Measurements from ENCODE around the gene PYDC1.
A peak's percentile ranks its signal among the peaks of the same experiment; 100 is the strongest.
"Not testable (repeated sequence)": the region's sequence is repeated elsewhere in the genome, so short reads cannot be mapped to it uniquely, and the experiment has no call there.

Gene PYDC1

GRCh38 chr16:31216422-31217135, at the start of gene PYDC1:
Gene PYDC1, minus strand, starts transcription at chr16:31217135. Its CDS starts 107 bp downstream, at chr16:31217028.
- no peak for DNase-seq (ENCODE audit: low spot score)

- DNase-seq (ENCODE audit: low spot score): no peak
Observed at GRCh38 chr16:31265329-31266245, 48.7 kb upstream of the PYDC1 start.

GRCh38 chr16:31262084-31262483, 45.1 kb upstream of the PYDC1 start:
- no peak for DNase-seq (ENCODE audit: low spot score)

GRCh38 chr16:31260136-31260931, 43.4 kb upstream of the PYDC1 start:
- DNase-seq (ENCODE audit: low spot score): no peak

GRCh38 chr16:31258366-31258765, 41.4 kb upstream of the PYDC1 start:
- DNase-seq (ENCODE audit: low spot score): no peak

GRCh38 chr16:31256466-31256865, 39.5 kb upstream of the PYDC1 start:
- no peak for DNase-seq (ENCODE audit: low spot score)

GRCh38 chr16:31253642-31254045, 36.7 kb upstream of the PYDC1 start:
- DNase-seq (ENCODE audit: low spot score): peak; percentile 26

- DNase-seq (ENCODE audit: low spot score): no peak
Observed at GRCh38 chr16:31251435-31251834, 34.5 kb upstream of the PYDC1 start.

GRCh38 chr16:31250782-31251384, 33.9 kb upstream of the PYDC1 start:
- DNase-seq (ENCODE audit: low spot score): no peak

GRCh38 chr16:31248344-31248743, 31.4 kb upstream of the PYDC1 start:
- DNase-seq (ENCODE audit: low spot score): no peak

GRCh38 chr16:31246296-31246695, 29.4 kb upstream of the PYDC1 start:
- DNase-seq (ENCODE audit: low spot score): no peak

- not testable (repeated sequence) for DNase-seq (ENCODE audit: low spot score)
Observed at GRCh38 chr16:31245598-31245997, 28.7 kb upstream of the PYDC1 start.

GRCh38 chr16:31243734-31244670, 27.1 kb upstream of the PYDC1 start:
- DNase-seq (ENCODE audit: low spot score): no peak

- no peak for DNase-seq (ENCODE audit: low spot score)
Observed at GRCh38 chr16:31242206-31242605, 25.3 kb upstream of the PYDC1 start.

GRCh38 chr16:31238041-31238440, 21.1 kb upstream of the PYDC1 start:
- no peak for DNase-seq (ENCODE audit: low spot score)

- DNase-seq (ENCODE audit: low spot score): no peak
Observed at GRCh38 chr16:31229501-31229900, 12.6 kb upstream of the PYDC1 start.

GRCh38 chr16:31228206-31228605, 11.3 kb upstream of the PYDC1 start:
- no peak for DNase-seq (ENCODE audit: low spot score)

- DNase-seq (ENCODE audit: low spot score): no peak
Observed at GRCh38 chr16:31225193-31225592, 8.3 kb upstream of the PYDC1 start.

GRCh38 chr16:31224092-31224955, 7.4 kb upstream of the PYDC1 start:
- peak; percentile 5 for DNase-seq (ENCODE audit: low spot score)

GRCh38 chr16:31223044-31223443, 6.1 kb upstream of the PYDC1 start:
- no peak for DNase-seq (ENCODE audit: low spot score)

Data from HuH-7 (cell line).